ENCODE results near the gene NCBP2L. TPM values are rescaled to one million over a fixed set of nuclear protein-coding genes. Genes with fewer than 3 reads are reported as not detected.
"Not testable (repeated sequence)": the region's sequence is repeated elsewhere in the genome, so short reads cannot be mapped to it uniquely, and the experiment has no call there.

The NCBP2L gene
- total and polyA plus RNA-seq, 2 of the 8 experiments (the other 6 are each of a cell fraction or from before 2014, with no cell fraction given) = not detected

GRCh38 chrX:107810053-107810452 lies 32.5 kb downstream of the NCBP2L start:
- H4K91ac ChIP-seq (replicated peaks; ENCODE audit: insufficient read length, low read length); H2BK20ac ChIP-seq (ENCODE audit: low read length); H3K27ac ChIP-seq (ENCODE audit: low read depth, low read length); H3K56ac ChIP-seq (replicated peaks; ENCODE audit: insufficient read length, low read depth, low read length); H3K23ac ChIP-seq (ENCODE audit: insufficient read length); H3K14ac ChIP-seq (ENCODE audit: insufficient read length); H3K4ac ChIP-seq (replicated peaks; ENCODE audit: insufficient read length, low read depth, low read length); H3K9me3 ChIP-seq (ENCODE audit: insufficient read depth in 2 of 2, low read depth in 1 of 2, low read length in 1 of 2); H3K4me1 ChIP-seq (replicated peaks in 1 of 4; ENCODE audit: control insufficient read depth in 3 of 4, insufficient read depth in 4 of 4, low read length in 3 of 4); H4K5ac ChIP-seq (ENCODE audit: insufficient read length, low read depth, low read length); DNase-seq (ENCODE audit: low read depth in 1 of 2, low spot score in 2 of 2); H3K27me3 ChIP-seq (replicated peaks in 1 of 4; ENCODE audit: control insufficient read depth in 3 of 4, extremely low read depth in 1 of 4, insufficient read depth in 3 of 4, low read length in 3 of 4); H2BK120ac ChIP-seq (replicated peaks; ENCODE audit: low read depth, low read length); H3K9ac ChIP-seq (replicated peaks in 1 of 4; ENCODE audit: extremely low read depth in 1 of 4, low read depth in 3 of 4, low read length in 3 of 4); FAIRE-seq; H2AK5ac ChIP-seq (ENCODE audit: low read depth, low read length); H3K79me1 ChIP-seq (ENCODE audit: low read depth, low read length); H3K4me2 ChIP-seq (ENCODE audit: insufficient read depth in 1 of 2, low read depth in 2 of 2, low read length in 2 of 2); H3K79me2 ChIP-seq (ENCODE audit: control insufficient read depth in 1 of 2, insufficient read depth in 2 of 2, low read length in 2 of 2); H4K20me1 ChIP-seq (replicated peaks in 1 of 2; ENCODE audit: control insufficient read depth in 1 of 2, insufficient read depth in 2 of 2, low read length in 2 of 2); H3K23me2 ChIP-seq (ENCODE audit: low read depth, low read length); POLR2A ChIA-PET (ENCODE audit: partially characterized antibody); H2BK15ac ChIP-seq (ENCODE audit: low read length); H2BK5ac ChIP-seq (ENCODE audit: low read depth, low read length); H3K4me3 ChIP-seq (ENCODE audit: extremely low read depth in 1 of 4, insufficient read depth in 2 of 4, low read depth in 3 of 4, low read length in 4 of 4); H2BK12ac ChIP-seq (ENCODE audit: low read depth, low read length); H3K18ac ChIP-seq (ENCODE audit: extremely low read depth, low read length); H2AFZ ChIP-seq (ENCODE audit: low read length); H3K36me3 ChIP-seq (ENCODE audit: control insufficient read depth in 2 of 4, insufficient read depth in 4 of 4, low read length in 3 of 4); H4K8ac ChIP-seq (ENCODE audit: extremely low read depth, insufficient read depth, low read length): not testable (repeated sequence)
- CTCF ChIA-PET (ENCODE audit: partially characterized antibody) = interaction anchor here (0.7 kb wide), 1 partner anchor 11 kb away, joined by 3 read pairs; no protein-coding TSS in a partner anchor
- WGBS, 2 experiments (ENCODE audit: extremely low coverage in 1 of 2, insufficient coverage in 1 of 2, insufficient read length in 1 of 2, insufficient replicate concordance in 2 of 2, low coverage in 1 of 2, low lambda C conversion rate in 2 of 2, missing lambda C conversion rate in 1 of 2) = 91% methylated on average over 10 of the region's 10 CpGs; no CpG with 5 or more reads in 1 of the 2 experiments
